Neural progenitor cell (in vitro differentiated cells): ENCODE results near the gene PHYHD1. TPM values are rescaled to one million over a fixed set of nuclear protein-coding genes. Genes with fewer than 3 reads are reported as not detected.

Experiments used
- DNase-seq: peaks from one replicate; pipeline ENCODE4 v3.0.0-alpha.2; 2016; ENCODE audit warnings: low spot score
- H2AFZ ChIP-seq: fragments of 200-600 bp; sonication (generic); replicated peaks from 2 replicates; pipeline ENCODE4 v1.6.1; 2016; ENCODE audit warnings: antibody characterized with exemption
- H3F3A ChIP-seq: fragments of 200-600 bp; sonication (generic); 2 replicates; pipeline ENCODE4 v1.6.1; 2016; ENCODE audit warnings: antibody characterized with exemption, low read depth
- H3K27ac ChIP-seq: fragments of 200-600 bp; sonication (generic); 2 replicates; pipeline ENCODE4 v1.5.1; 2016; ENCODE audit warnings: mild to moderate bottlenecking
- H3K27me3 ChIP-seq: fragments of 200-600 bp; sonication (generic); 2 replicates; pipeline ENCODE4 v1.6.1; 2016; ENCODE audit warnings: mild to moderate bottlenecking, moderate library complexity
- H3K36me3 ChIP-seq: fragments of 200-600 bp; sonication (generic); 2 replicates; pipeline ENCODE4 v1.5.1; 2016
- H3K4me1 ChIP-seq: fragments of 200-600 bp; sonication (generic); 2 replicates; pipeline ENCODE4 v1.6.1; 2016; ENCODE audit warnings: mixed run types
- H3K4me2 ChIP-seq: fragments of 200-600 bp; sonication (generic); 2 replicates; pipeline ENCODE4 v1.6.1; 2016
- H3K4me3 ChIP-seq: fragments of 200-600 bp; sonication (generic); 2 replicates; pipeline ENCODE4 v1.5.1; 2016
- H3K79me2 ChIP-seq: fragments of 200-600 bp; sonication (generic); 2 replicates; pipeline ENCODE4 v1.6.1; 2016; ENCODE audit warnings: low read depth
- H3K9ac ChIP-seq: fragments of 200-600 bp; sonication (generic); 2 replicates; pipeline ENCODE4 v1.6.1; 2016
- H3K9me3 ChIP-seq: fragments of 200-600 bp; sonication (generic); 2 replicates; pipeline ENCODE4 v1.5.1; 2016; ENCODE audit warnings: low read depth
- H4K20me1 ChIP-seq: fragments of 200-600 bp; sonication (generic); 2 replicates; pipeline ENCODE4 v1.6.1; 2016; ENCODE audit warnings: low read depth
- H3K27ac Mint-ChIP-seq: 3 replicates; pipeline ENCODE4 v1.8.0; 2021; ENCODE audit warnings: mixed read lengths
- H3K27me3 Mint-ChIP-seq: 2 replicates; pipeline ENCODE4 v1.8.0; 2022; ENCODE audit warnings: low read depth, mild to moderate bottlenecking, inconsistent platforms, moderate library complexity, mixed read lengths; ENCODE audit not compliant: insufficient read depth
- H3K36me3 Mint-ChIP-seq: 3 replicates; pipeline ENCODE4 v1.8.0; 2021; ENCODE audit warnings: mixed read lengths
- H3K4me1 Mint-ChIP-seq: 3 replicates; pipeline ENCODE4 v1.8.0; 2021; ENCODE audit warnings: mixed read lengths
- H3K4me3 Mint-ChIP-seq: 3 replicates; pipeline ENCODE4 v1.8.0; 2021; ENCODE audit warnings: mild to moderate bottlenecking, moderate library complexity, mixed read lengths
- H3K9me3 Mint-ChIP-seq: 3 replicates; pipeline ENCODE4 v1.8.0; 2020; ENCODE audit warnings: mixed read lengths
- CTCF ChIP-seq: fragments of 200-600 bp; sonication (generic); IDR thresholded peaks from 2 replicates; pipeline ENCODE4 v1.5.1; 2017; ENCODE audit warnings: antibody characterized with exemption, mild to moderate bottlenecking
- EZH2 ChIP-seq: fragments of 200-600 bp; sonication (generic); IDR thresholded peaks from 2 replicates; pipeline ENCODE4 v1.6.1; 2017; ENCODE audit warnings: antibody characterized with exemption, mild to moderate bottlenecking, moderate library complexity
- EZH2phosphoT487 ChIP-seq: fragments of 200-600 bp; sonication (generic); IDR thresholded peaks from 2 replicates; pipeline ENCODE4 v1.6.1; 2017; ENCODE audit warnings: antibody characterized with exemption
- total RNA-seq: library from RNA; depleted of rRNA; stranded (reverse); fragments of >200 nt; gene quantifications from 2 replicates; pipeline ENCODE4 v1.2.3, GENCODE V29; 2015; ENCODE audit warnings: low replicate concordance

PHYHD1 gene
- total RNA-seq, 1 donor from 2014 or later: 15.2 TPM

- H3K27ac Mint-ChIP-seq: peak overlapping the region; percentile 19
- H3K27me3 ChIP-seq: no peaks in the 10 kb centered on the region
- peaks cover 2% of the 10 kb centered on the region for H3K36me3 Mint-ChIP-seq
- no peaks in the 10 kb centered on the region for H3K36me3 ChIP-seq
- H3F3A ChIP-seq: no peaks in the 10 kb centered on the region
- H3K4me2 ChIP-seq: no peak overlapping the region
- H3K9me3 Mint-ChIP-seq: no peaks in the 10 kb centered on the region
- no peaks in the 10 kb centered on the region for H3K27me3 Mint-ChIP-seq
- DNase-seq: no peak
- no peak overlapping the region for H3K9ac ChIP-seq
- H3K4me3 Mint-ChIP-seq: no peak overlapping the region
- H3K9me3 ChIP-seq: no peaks in the 10 kb centered on the region
- H3K79me2 ChIP-seq: peaks cover 25% of the 10 kb centered on the region
- H3K4me1 Mint-ChIP-seq: peaks cover 13% of the 10 kb centered on the region
- H3K27ac ChIP-seq: no peak overlapping the region
- TF ChIP-seq CTCF (no peak), EZH2 (no peak), EZH2phosphoT487 (no peak)
- no peak overlapping the region for H2AFZ ChIP-seq
- H3K4me1 ChIP-seq: peaks cover 5% of the 10 kb centered on the region
- peaks cover 19% of the 10 kb centered on the region for H4K20me1 ChIP-seq
- no peak overlapping the region for H3K4me3 ChIP-seq
Observed at GRCh38 chr9:128898845-128899565, 21.8 kb upstream of the PHYHD1 start.

DNA sequence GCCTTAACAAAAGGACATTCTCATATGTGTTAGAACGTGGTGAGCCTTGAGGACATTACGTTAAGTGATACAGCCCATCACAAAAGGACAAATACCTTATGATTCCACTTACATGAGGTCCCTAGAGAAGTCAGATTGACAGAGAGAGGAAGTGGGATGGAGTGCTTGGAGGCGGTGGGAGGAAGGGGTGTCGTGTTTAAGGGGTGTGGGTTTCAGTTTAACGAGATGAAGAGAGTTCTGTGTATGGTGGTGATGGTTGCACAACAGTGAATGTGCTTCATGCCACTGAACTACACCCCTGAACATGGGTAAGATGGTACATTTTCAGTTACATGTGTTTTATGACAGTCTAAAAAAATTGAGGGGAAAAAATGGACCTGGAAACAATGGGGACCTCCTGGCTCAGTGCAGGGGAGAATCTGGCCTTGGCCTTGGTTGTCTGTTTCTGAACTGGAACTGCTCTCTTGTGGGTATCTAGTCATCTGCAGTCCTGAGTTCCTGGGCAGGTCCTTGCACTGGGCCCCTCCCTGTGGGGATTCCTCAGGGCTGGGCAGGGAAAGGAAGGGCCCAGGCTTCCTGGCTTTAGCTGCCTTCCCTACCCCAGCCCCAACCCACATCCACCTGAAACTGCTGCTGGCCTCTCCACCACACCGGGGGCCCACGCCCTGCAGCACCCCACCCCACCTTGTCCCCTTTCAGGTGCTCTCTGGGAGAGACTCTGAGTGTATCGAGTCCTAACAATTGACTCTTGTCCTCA, 21.0 kb upstream of the PHYHD1 start:
- Histone ChIP-seq H3K36me3 (no peaks in the 10 kb centered on the region), H3K4me1 (peaks cover 5% of the 10 kb centered on the region), H3K79me2 (peaks cover 31% of the 10 kb centered on the region), H3K9ac (no peak overlapping the region), H3K27ac (no peak overlapping the region), H2AFZ (no peak overlapping the region), H4K20me1 (peaks cover 19% of the 10 kb centered on the region), H3K4me2 (no peak overlapping the region), H3F3A (no peaks in the 10 kb centered on the region), H3K27me3 (no peaks in the 10 kb centered on the region), H3K4me3 (no peak overlapping the region), H3K9me3 (no peaks in the 10 kb centered on the region)
- peaks cover 2% of the 10 kb centered on the region for H3K36me3 Mint-ChIP-seq
- no peaks in the 10 kb centered on the region for H3K27me3 Mint-ChIP-seq
- peaks cover 12% of the 10 kb centered on the region for H3K4me1 Mint-ChIP-seq
- no peak overlapping the region for H3K4me3 Mint-ChIP-seq
- no peaks in the 10 kb centered on the region for H3K9me3 Mint-ChIP-seq
- DNase-seq: no peak
- H3K27ac Mint-ChIP-seq: peak overlapping the region; percentile 19
- TF ChIP-seq CTCF: no peak
- TF ChIP-seq EZH2phosphoT487: no peak
- no peak for TF ChIP-seq EZH2

DNA sequence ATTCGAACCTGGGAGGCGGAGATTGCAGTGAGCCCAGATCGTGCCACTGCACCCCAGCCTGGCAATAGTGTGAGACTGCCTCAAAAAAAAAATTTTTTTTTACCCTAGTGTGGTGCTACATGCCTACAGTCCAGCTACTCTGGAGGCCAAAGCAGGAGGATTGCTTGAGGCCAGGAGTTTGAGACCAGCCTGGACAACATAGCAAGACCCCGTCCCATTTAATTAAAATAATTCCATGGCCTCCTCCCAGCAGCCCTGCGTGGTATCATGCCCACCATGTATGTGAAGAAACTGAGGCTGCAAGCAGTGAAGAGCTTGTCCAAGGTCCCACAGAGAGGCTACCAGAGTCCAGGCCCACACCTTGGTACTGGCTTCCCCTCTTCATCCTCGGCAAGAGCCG, 19.4 kb upstream of the PHYHD1 start:
- no peak for TF ChIP-seq EZH2phosphoT487
- no peak for TF ChIP-seq CTCF
- no peak for TF ChIP-seq EZH2
- H3K9ac ChIP-seq: no peak overlapping the region
- no peaks in the 10 kb centered on the region for H3K27me3 ChIP-seq
- no peak overlapping the region for H3K4me3 ChIP-seq
- Mint-ChIP-seq H3K27me3 (no peaks in the 10 kb centered on the region), H3K4me3 (no peak overlapping the region), H3K36me3 (peaks cover 2% of the 10 kb centered on the region), H3K9me3 (no peaks in the 10 kb centered on the region), H3K27ac (no peak overlapping the region), H3K4me1 (no peaks in the 10 kb centered on the region)
- no peaks in the 10 kb centered on the region for H3K9me3 ChIP-seq
- no peaks in the 10 kb centered on the region for H3K4me1 ChIP-seq
- H3K4me2 ChIP-seq: no peak overlapping the region
- H2AFZ ChIP-seq: no peak overlapping the region
- no peak for DNase-seq
- H4K20me1 ChIP-seq: peaks cover 11% of the 10 kb centered on the region
- no peak overlapping the region for H3K27ac ChIP-seq
- no peaks in the 10 kb centered on the region for H3K36me3 ChIP-seq
- peaks cover 24% of the 10 kb centered on the region for H3K79me2 ChIP-seq
- H3F3A ChIP-seq: no peaks in the 10 kb centered on the region
